DMS114 treated with DMSO at 0.1 percent for 48 hours (cell line): ENCODE measurements around the gene GAK.

Source experiments
- DNase-seq: peaks from one replicate; lab custom pipeline; 2025; ENCODE audit not compliant: unreplicated experiment; lab: John Stamatoyannopoulos, UW

Gene GAK

DNA sequence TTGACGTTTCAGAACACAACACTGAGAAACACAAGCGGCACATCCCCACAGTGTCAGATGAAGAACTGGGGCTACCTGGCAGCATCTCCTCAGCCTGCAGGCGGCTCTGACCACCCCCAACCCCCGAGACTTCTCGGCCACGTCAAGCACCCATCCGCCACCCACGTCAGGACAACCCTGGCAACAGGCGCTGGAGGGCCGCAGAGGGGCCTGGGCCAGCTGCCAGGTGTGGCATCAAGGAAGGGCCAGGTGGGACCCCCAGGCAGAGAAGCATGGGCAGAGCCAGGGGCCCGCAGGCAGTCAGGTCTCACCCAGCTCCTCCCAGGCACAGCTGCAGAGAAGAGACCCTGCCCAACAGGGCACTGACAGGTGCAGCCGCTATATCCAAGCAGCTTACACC lies 22.3 kb downstream of the GAK start:
- DNase-seq, result no peak

- DNase-seq, result no peak
These were observed 23.0 kb downstream of the GAK start for GRCh38 chr4:909131-909571.

DNA sequence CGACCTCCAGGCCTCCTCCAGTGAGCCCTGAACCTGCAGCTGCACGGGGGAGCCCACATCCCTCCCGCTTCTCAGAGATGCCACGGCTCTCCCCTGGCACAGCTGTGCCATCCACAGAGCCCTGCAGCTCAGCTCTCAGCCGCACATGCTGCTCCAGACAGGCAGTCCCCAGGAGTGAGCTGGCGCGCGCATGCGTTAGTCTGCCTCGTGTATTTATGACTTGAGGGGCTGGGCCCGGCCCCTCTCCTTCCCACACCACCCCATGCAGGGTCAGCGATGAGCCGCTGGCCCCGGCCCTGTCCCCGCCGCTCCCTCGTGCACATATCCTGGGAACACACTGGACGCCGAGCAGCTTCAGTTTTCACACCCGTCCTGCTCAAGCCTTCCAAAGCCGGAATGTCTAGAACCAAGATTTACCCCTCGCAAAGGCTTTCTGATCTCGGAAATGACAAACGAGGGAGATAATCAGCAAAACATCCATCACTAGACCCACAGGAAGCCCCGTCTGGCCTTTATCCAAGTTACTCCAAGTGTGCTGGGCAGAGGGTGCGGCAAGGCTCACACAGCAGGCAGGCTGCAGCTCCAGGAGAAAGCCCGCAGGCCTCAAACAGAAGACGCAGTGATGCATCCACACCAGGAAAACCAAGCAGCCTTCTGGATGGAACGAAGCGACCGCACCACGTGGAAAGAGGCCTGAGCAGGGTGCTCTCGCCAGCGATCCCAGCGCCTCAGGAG lies 24.3 kb downstream of the GAK start:
- DNase-seq, result no peak

DNA sequence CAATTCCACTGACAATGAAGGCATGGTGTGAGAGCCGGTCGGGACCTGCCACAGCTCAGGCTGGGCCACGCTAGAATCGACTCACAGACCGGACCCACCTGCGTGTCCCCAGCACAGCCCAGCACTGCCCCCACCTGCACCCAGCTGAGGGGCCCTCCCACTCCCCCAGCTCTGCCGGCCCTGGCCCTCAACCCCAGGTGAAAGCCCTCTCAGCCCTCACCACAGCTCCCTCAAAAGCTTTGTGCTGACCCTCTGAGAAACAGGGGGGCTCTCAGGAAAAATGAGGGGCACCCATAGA lies 25.1 kb downstream of the GAK start:
- DNase-seq, result no peak

GRCh38 chr4:906339-907102 lies 25.6 kb downstream of the GAK start:
- no peak for DNase-seq

DNA sequence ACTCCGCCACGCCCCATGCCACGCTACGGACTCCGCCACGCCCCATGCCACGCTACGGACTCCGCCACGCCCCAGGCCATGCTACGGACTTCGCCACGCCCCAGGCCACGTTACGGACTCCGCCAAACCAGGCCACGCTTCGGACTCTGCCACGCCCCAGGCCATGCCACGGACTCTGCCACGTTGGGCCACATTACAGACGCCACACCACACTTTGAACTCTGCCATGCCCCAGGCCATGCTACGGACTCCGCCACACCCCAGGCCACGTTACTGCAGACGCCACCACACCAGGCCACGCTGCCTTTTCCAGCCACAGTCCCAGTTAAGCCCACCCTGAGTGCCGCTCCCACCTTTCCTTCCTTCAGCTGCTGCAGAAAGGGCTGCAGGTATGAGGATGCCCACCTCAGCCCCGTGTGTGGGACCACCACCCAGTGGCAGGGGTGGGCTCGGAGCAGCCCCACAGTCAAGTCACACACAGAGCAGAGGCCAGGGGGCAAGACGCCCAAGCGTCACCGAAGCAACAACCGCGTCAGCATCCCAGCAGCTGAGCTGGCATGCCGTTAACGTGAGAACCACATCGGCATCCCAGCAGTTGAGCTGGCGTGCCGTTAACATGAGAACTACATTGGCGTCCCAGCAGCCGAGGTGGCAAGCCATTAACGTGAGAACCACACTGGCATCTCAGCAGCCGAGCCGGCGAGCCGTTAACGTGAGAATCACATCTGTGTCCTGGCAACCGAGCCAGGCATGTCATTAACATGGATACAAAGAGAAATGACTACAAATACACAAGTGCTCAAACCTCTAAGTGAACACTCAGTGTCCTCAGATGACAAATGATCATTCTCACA lies 26.4 kb downstream of the GAK start:
- DNase-seq, result no peak

DNA sequence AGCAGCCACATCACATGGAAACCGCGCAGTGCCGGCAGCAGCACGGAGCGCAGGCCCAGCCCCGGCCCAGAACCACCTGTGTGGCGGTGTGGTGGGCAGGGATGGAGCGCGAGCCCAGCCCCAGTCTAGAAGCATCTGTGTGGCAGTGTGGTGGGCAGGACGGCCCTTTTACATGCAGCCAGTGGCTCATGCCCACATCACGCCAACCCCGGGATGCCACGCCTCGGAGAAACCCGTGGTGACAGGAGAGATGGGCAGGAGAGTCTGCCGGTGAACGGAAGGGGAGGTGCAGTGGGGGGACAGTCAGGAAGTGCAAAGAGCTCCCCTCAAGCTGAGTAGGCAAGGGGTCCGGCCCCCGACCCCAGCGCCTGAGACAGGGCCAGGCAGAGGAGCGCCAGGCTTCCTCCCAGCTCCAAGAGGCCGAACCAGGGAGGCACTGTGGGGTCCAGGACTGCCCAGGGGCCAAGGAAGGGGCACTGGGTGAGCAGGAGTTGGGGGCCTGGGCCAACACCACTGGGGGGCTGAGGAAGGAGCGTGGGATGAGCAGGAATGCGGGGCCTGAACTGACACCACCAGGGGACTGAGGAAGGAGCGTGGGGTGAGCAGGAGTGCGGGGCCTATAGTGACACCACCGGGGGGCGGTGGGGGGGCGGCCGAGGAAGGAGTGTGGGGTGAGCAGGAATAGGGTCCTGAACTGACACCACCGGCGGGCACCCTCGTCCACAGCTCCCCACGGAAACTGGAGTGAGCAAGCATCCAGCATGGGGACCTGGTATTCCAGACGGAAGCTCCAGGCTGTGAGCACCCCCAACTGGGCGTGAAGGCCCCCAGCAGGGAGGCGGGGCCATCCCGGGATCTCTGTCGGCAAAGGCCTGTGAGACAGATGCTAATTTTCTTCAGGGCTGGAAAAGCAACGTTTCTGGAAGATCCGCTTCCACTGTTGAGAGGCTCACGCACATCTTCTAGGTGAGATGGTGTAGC lies 28.8 kb downstream of the GAK start:
- no peak for DNase-seq

DNA sequence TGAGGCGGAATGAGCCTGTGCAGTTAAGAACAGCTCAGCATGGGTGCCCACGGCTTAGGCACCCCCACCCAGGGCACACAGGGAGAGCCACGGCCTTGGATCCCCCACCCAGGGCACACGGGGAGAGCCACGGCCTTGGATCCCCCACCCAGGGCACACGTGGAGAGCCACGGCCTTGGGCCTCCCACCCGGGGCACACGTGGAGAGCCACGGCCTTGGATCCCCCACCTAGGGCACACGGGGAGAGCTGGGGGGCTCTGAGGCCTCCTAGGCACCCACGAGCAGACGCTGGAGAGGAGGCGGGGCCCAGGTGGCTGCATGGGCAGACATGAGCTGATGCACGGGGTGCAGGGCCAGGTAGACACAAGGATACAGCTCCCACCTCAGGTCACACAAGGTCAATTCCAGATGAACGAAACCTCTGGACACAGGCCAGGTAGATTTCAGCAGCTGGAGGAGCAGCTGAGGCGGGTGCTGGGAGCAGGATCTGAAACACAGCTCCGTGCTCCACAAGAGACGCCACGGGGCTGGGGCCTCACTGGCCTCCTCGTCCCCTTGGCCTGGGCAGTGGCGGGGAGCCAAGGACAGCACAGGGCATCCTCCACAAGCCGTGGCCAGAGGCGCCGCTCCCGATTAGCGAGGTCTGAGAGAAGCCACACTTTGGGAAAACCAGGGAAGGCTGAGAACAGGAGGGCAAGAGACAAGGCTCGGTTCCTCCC lies 30.8 kb downstream of the GAK start:
- DNase-seq, result no peak

GRCh38 chr4:900721-901120 lies 31.4 kb downstream of the GAK start:
- no peak for DNase-seq

- DNase-seq, result no peak
These were observed 32.0 kb downstream of the GAK start for GRCh38 chr4:900073-900472.

- no peak for DNase-seq
These were observed 32.6 kb downstream of the GAK start for GRCh38 chr4:899556-899906.

DNA sequence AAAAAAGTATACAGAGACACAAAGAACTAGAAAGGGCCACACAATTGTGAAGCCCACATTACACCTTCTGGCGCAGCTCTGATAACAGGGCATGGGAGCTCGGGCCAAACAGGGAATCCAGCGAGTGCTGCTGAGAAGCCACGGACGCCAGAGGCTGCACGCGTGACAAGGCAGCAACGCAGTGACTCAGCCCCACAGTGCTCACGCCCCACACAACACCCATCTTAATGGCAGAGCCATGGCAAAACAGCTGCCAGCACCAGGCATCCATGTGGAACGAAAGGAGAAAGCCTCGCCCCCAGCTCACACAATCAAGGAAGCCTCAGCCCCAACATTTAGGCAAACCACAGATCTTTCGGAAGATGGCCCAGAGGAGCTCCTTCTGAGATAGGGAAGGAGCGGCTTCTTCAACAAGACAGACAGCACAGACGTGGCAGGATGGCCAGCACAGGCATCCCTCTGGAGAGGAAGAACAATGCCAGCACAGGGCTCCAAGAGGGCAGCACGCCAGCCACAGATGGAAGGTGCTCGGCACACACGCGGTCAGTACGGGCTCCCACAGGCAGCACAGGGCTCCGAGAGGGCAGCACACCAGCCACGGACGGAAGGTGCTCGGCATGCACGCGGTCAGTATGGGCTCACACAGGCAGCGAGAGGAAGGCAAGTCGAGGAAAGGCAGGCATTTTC lies 33.1 kb downstream of the GAK start:
- no peak for DNase-seq

DNA sequence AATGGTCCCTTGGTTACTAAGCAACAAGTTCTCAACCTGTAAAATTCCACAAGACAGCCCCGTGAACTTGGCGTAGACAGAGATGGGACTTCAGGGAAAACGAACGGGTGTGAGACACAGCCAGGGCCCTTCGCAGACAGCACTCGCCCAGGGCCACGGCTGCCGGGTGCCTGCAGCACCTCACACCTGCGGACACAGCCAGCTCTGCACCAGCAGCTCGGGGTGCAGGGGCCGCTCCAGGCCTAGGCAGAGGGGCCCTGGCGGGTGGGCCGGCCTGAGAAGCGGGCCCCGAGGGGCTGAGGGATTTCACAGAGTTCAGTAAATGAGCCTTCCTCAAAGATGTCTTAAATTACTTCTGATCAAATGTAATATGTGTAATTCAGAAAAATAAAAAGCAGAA lies 34.0 kb downstream of the GAK start:
- DNase-seq, result no peak

- no peak for DNase-seq
These were observed 35.5 kb downstream of the GAK start for GRCh38 chr4:896630-897029.

DNA sequence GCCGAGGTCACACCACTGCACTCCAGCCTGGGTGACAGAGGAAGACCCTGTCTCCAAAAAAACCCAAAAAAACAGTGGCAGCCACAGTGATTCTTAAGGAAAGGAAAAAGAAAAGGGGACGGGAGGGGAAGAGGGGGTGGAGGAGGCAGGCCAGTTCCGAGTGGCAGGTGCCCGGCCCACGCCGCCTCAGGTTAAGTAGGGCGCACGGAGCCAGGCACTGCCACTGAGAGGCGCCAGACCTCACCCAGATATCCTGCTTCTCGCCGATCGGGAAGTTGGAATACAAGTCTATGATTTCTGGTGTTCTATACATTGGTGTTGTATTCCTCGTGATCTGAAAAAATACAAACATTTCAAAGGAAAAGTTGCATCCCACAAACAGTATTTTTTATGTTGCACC lies 35.9 kb downstream of the GAK start:
- no peak for DNase-seq

DNA sequence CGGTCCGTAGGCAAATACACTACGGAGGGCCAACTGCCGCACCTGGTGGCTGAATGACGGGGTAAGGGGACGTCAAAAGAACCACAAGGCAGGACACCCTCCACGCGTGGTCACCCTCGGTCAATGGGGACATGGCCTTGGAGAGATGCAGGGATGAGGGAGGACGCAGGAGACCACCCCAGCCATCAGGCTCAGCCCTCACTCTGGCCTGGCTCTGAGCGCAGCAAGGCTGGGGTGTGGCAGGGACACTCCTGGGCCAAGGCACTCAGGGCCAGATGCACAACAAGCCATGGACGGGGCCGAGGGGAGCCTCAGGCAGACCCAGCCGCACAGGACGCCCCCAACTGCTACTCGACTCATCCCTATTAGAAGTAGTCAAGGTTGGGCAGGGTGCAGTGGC lies 36.5 kb downstream of the GAK start:
- DNase-seq, result no peak

GRCh38 chr4:893995-894705 lies 38.0 kb downstream of the GAK start:
- no peak for DNase-seq

DNA sequence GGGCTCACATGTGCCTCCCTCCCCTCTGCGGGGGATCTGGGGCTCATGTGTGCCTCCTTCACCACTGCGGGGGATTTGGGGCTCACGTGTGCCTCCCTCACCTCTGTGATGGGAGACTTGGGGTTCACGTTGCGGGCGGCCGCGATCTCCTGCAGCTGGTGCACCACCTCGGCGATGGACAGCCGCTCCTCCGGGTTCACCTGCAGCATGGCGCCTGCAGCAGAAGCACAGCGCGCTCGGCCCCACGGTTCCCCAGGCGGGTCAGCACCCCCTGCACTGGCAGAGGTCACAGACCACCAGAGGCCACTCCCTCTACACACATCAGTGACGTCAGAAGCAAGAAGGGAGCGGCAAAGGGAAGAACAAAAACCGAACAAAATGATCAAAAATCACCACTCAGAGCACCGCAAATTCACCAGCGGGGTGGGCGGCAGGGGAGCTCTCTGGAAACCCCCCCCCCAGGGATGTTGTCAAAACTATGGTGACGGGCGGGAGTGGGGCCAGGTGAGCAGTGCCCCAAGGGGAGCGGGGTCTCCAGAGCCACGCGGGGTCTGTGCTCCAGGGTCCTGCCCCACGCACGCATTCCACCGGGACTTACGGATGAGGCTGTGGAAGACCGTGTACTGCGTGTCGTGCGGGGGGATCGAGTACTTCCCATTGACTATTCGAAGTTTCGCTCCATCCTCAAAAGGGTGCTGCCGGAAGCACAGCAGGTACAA lies 38.7 kb downstream of the GAK start:
- no peak for DNase-seq
